Effector memory CD4-positive, alpha-beta T cell (primary cell): ENCODE results near the gene CACHD1.
"Not testable (repeated sequence)": the region's sequence is repeated elsewhere in the genome, so short reads cannot be mapped to it uniquely, and the experiment has no call there.

ENCODE experiments used
- DNase-seq, 3 donors: peaks; one replicate each; pipeline ENCODE4 v3.0.0-alpha.2; 2020
- H3K27ac ChIP-seq: 2 replicates; pipeline ENCODE4 v1.7.0; 2013; ENCODE audit warnings: mild to moderate bottlenecking, low read length, moderate library complexity; ENCODE audit not compliant: insufficient read depth, poor library complexity, severe bottlenecking
- H3K27me3 ChIP-seq: replicated peaks from 2 replicates; pipeline ENCODE4 v1.7.0; 2013; ENCODE audit warnings: mild to moderate bottlenecking, low read length; ENCODE audit not compliant: insufficient read depth, control insufficient read depth, poor library complexity, severe bottlenecking
- H3K36me3 ChIP-seq: 2 replicates; pipeline ENCODE4 v1.7.0; 2013; ENCODE audit warnings: mild to moderate bottlenecking, low read length, moderate library complexity; ENCODE audit not compliant: control insufficient read depth, insufficient read depth
- H3K4me1 ChIP-seq: 2 replicates; pipeline ENCODE4 v1.7.0; 2013; ENCODE audit warnings: low read length, mild to moderate bottlenecking; ENCODE audit not compliant: control insufficient read depth, insufficient read depth, poor library complexity, severe bottlenecking
- H3K4me3 ChIP-seq: 2 replicates; pipeline ENCODE4 v1.7.0; 2013; ENCODE audit warnings: low read length, low read depth, mild to moderate bottlenecking; ENCODE audit not compliant: insufficient read depth, poor library complexity, severe bottlenecking
- H3K9me3 ChIP-seq: 2 replicates; pipeline ENCODE4 v1.7.0; 2013; ENCODE audit warnings: mild to moderate bottlenecking, low read length, moderate library complexity; ENCODE audit not compliant: control insufficient read depth

The CACHD1 gene

GRCh38 chr1:64721576-64722145 is 251.7 kb downstream of the CACHD1 start:
- no peaks in the 10 kb centered on the region for H3K9me3 ChIP-seq
- DNase-seq = no peak
- no peak overlapping the region for H3K27ac ChIP-seq

GRCh38 chr1:64727861-64728260 is 257.9 kb downstream of the CACHD1 start:
- Histone ChIP-seq H3K4me1 (no peaks in the 10 kb centered on the region), H3K27me3 (no peaks in the 10 kb centered on the region), H3K36me3 (no peaks in the 10 kb centered on the region), H3K9me3 (no peaks in the 10 kb centered on the region), H3K4me3 (no peak overlapping the region), H3K27ac (no peak overlapping the region)
- no peak for DNase-seq

More at GRCh38 chr1:64721576-64722145, 251.7 kb downstream of the CACHD1 start:
- Histone ChIP-seq H3K36me3 (no peaks in the 10 kb centered on the region), H3K4me3 (no peak overlapping the region), H3K27me3 (no peaks in the 10 kb centered on the region), H3K4me1 (no peaks in the 10 kb centered on the region)

GRCh38 chr1:64733581-64734286 is 263.8 kb downstream of the CACHD1 start:
- Histone ChIP-seq H3K27ac (no peak overlapping the region), H3K9me3 (no peaks in the 10 kb centered on the region)

GRCh38 chr1:64734287-64734652 is 264.3 kb downstream of the CACHD1 start:
- Histone ChIP-seq H3K4me3 (no peak overlapping the region), H3K9me3 (no peaks in the 10 kb centered on the region), H3K36me3 (no peaks in the 10 kb centered on the region), H3K4me1 (no peaks in the 10 kb centered on the region), H3K27ac (no peak overlapping the region), H3K27me3 (no peaks in the 10 kb centered on the region)
- DNase-seq = no peak

More at GRCh38 chr1:64733581-64734286, 263.8 kb downstream of the CACHD1 start:
- no peak for DNase-seq
- Histone ChIP-seq H3K36me3 (no peaks in the 10 kb centered on the region), H3K4me1 (no peaks in the 10 kb centered on the region), H3K4me3 (no peak overlapping the region), H3K27me3 (no peaks in the 10 kb centered on the region)

- H3K27me3 ChIP-seq, H3K27ac ChIP-seq, H3K4me1 ChIP-seq, H3K4me3 ChIP-seq, DNase-seq, H3K9me3 ChIP-seq, H3K36me3 ChIP-seq: not testable (repeated sequence)
Measured at GRCh38 chr1:64740687-64741086, 270.8 kb downstream of the CACHD1 start.
